Karpas-422 (cell line): Measurements from ENCODE around the gene LRRK1. TPM values are rescaled to one million over a fixed set of nuclear protein-coding genes. Genes with fewer than 3 reads are reported as not detected.

ENCODE experiments used
- DNase-seq: peaks from one replicate; pipeline ENCODE4 v3.0.0-alpha.2; 2015
- H2AFZ ChIP-seq: fragments of 200-600 bp; sonication (generic); 2 replicates; pipeline ENCODE4 v1.6.1; 2014; ENCODE audit warnings: antibody characterized with exemption, low read length, mixed read lengths
- H3K27ac ChIP-seq: fragments of 200-600 bp; sonication (generic); 2 replicates; pipeline ENCODE4 v1.5.1; 2014; ENCODE audit warnings: mild to moderate bottlenecking, low read length, moderate library complexity
- H3K27me3 ChIP-seq: fragments of 200-600 bp; sonication (generic); 2 replicates; pipeline ENCODE4 v1.6.1; 2014; ENCODE audit warnings: low read length, mixed read lengths
- H3K36me3 ChIP-seq: fragments of 200-600 bp; sonication (generic); 2 replicates; pipeline ENCODE4 v1.6.1; 2014; ENCODE audit warnings: low read length, mixed read lengths; ENCODE audit not compliant: insufficient read depth
- H3K4me1 ChIP-seq: fragments of 200-600 bp; sonication (generic); 2 replicates; pipeline ENCODE4 v1.6.1; 2014; ENCODE audit warnings: mild to moderate bottlenecking, low read length, mixed read lengths
- H3K4me2 ChIP-seq: fragments of 200-600 bp; sonication (generic); 2 replicates; pipeline ENCODE4 v1.6.1; 2014; ENCODE audit warnings: low read length, low read depth, mild to moderate bottlenecking; ENCODE audit not compliant: poor library complexity, severe bottlenecking
- H3K4me3 ChIP-seq: fragments of 200-600 bp; sonication (generic); 2 replicates; pipeline ENCODE4 v1.5.1; 2014; ENCODE audit warnings: mild to moderate bottlenecking, antibody characterized with exemption, low read length, mixed read lengths
- H3K79me2 ChIP-seq: fragments of 200-600 bp; sonication (generic); 2 replicates; pipeline ENCODE4 v1.6.1; 2014; ENCODE audit warnings: mild to moderate bottlenecking, low read length, mixed read lengths
- H3K9ac ChIP-seq: fragments of 200-600 bp; sonication (generic); 2 replicates; pipeline ENCODE4 v1.6.0; 2014; ENCODE audit warnings: low read length
- H3K9me2 ChIP-seq: fragments of 200-600 bp; sonication (generic), shearing (Covaris generic); replicated peaks from 2 replicates; pipeline ENCODE4 v1.6.0; 2014; ENCODE audit warnings: mild to moderate bottlenecking, low read length, moderate library complexity; ENCODE audit not compliant: insufficient read depth
- H3K9me3 ChIP-seq: fragments of 300-700, 200-600 bp; sonication (generic); 2 replicates; pipeline ENCODE4 v1.6.1; 2014; ENCODE audit warnings: low read length, mixed read lengths
- H4K20me1 ChIP-seq: fragments of 200-600 bp; sonication (generic); 2 replicates; pipeline ENCODE4 v1.6.1; 2014; ENCODE audit warnings: mild to moderate bottlenecking, antibody characterized with exemption, low read length, low read depth; ENCODE audit not compliant: insufficient read depth
- total RNA-seq: library from RNA; depleted of rRNA; stranded (reverse); fragments of >200 nt; shearing (Covaris generic); gene quantifications from 2 replicates; pipeline ENCODE4 v1.2.3, GENCODE V29; 2014; ENCODE audit warnings: low replicate concordance

LRRK1 gene
- total RNA-seq, 1 experiment from 2014 or later, result 46.6 TPM

GRCh38 chr15:101050623-101051290 is 131.6 kb downstream of the LRRK1 start:
- Histone ChIP-seq H3K4me3 (no peak overlapping the region), H3K27me3 (no peaks in the 10 kb centered on the region), H3K36me3 (peaks cover 61% of the 10 kb centered on the region; the same call in 1 of the 2 replicates), H3K9ac (no peak overlapping the region), H3K27ac (no peak overlapping the region), H3K9me3 (no peaks in the 10 kb centered on the region), H3K9me2 (no peaks in the 10 kb centered on the region), H4K20me1 (peaks cover 2% of the 10 kb centered on the region; the same call in 1 of the 2 replicates), H3K79me2 (no peaks in the 10 kb centered on the region), H3K4me1 (no peaks in the 10 kb centered on the region), H3K4me2 (no peak overlapping the region), H2AFZ (no peak overlapping the region)
- no peak for DNase-seq

GRCh38 chr15:101051291-101052030 is 132.3 kb downstream of the LRRK1 start:
- Histone ChIP-seq H3K9me2 (no peaks in the 10 kb centered on the region), H4K20me1 (0 out of 2 replicates have a peak, but pooled peaks cover 4% of the 10 kb centered on the region), H3K27ac (no peak overlapping the region), H3K9ac (no peak overlapping the region), H3K4me1 (peaks cover 3% of the 10 kb centered on the region; the same call in 1 of the 2 replicates), H3K36me3 (peaks cover 61% of the 10 kb centered on the region), H3K9me3 (no peaks in the 10 kb centered on the region), H2AFZ (no peak overlapping the region), H3K79me2 (no peaks in the 10 kb centered on the region), H3K4me3 (no peak overlapping the region), H3K27me3 (no peaks in the 10 kb centered on the region), H3K4me2 (no peak overlapping the region)
- DNase-seq, result no peak

GRCh38 chr15:101052031-101052620 is 133.0 kb downstream of the LRRK1 start:
- Histone ChIP-seq H3K79me2 (no peaks in the 10 kb centered on the region), H3K36me3 (peaks cover 61% of the 10 kb centered on the region), H3K9me3 (no peaks in the 10 kb centered on the region), H3K9ac (no peak overlapping the region), H3K4me2 (no peak overlapping the region), H3K27me3 (no peaks in the 10 kb centered on the region), H3K9me2 (no peaks in the 10 kb centered on the region), H3K4me1 (peaks cover 5% of the 10 kb centered on the region), H3K4me3 (no peak overlapping the region), H3K27ac (no peak overlapping the region), H4K20me1 (0 out of 2 replicates have a peak, but pooled peaks cover 4% of the 10 kb centered on the region), H2AFZ (no peak overlapping the region)
- no peak for DNase-seq

GRCh38 chr15:101052681-101053121 is 133.5 kb downstream of the LRRK1 start:
- Histone ChIP-seq H3K9me2 (no peaks in the 10 kb centered on the region), H3K4me2 (no peak overlapping the region), H3K79me2 (no peaks in the 10 kb centered on the region), H3K27ac (no peak overlapping the region), H3K27me3 (no peaks in the 10 kb centered on the region), H4K20me1 (0 out of 2 replicates have a peak, but pooled peaks cover 7% of the 10 kb centered on the region), H3K9ac (no peak overlapping the region), H3K9me3 (no peaks in the 10 kb centered on the region), H2AFZ (no peak overlapping the region), H3K36me3 (peaks cover 61% of the 10 kb centered on the region), H3K4me1 (peaks cover 9% of the 10 kb centered on the region), H3K4me3 (no peak overlapping the region)
- no peak for DNase-seq

- H3K27ac ChIP-seq, result no peak overlapping the region
- H3K9ac ChIP-seq, result no peak overlapping the region
- 0 out of 2 replicates have a peak, but pooled peaks cover 8% of the 10 kb centered on the region for H4K20me1 ChIP-seq
- H3K79me2 ChIP-seq, result no peaks in the 10 kb centered on the region
- no peak overlapping the region for H2AFZ ChIP-seq
- peaks cover 60% of the 10 kb centered on the region for H3K36me3 ChIP-seq
- no peaks in the 10 kb centered on the region for H3K9me3 ChIP-seq
- no peaks in the 10 kb centered on the region for H3K27me3 ChIP-seq
- peaks cover 14% of the 10 kb centered on the region for H3K4me1 ChIP-seq
- H3K9me2 ChIP-seq, result no peaks in the 10 kb centered on the region
- no peak overlapping the region for H3K4me3 ChIP-seq
- no peak overlapping the region for H3K4me2 ChIP-seq
- DNase-seq, result no peak
These were observed 134.1 kb downstream of the LRRK1 start for GRCh38 chr15:101053261-101053660.

- Histone ChIP-seq H3K9ac (no peak overlapping the region), H2AFZ (no peak overlapping the region), H4K20me1 (0 out of 2 replicates have a peak, but pooled peaks cover 8% of the 10 kb centered on the region), H3K9me3 (no peaks in the 10 kb centered on the region), H3K4me1 (peaks cover 17% of the 10 kb centered on the region), H3K79me2 (no peaks in the 10 kb centered on the region), H3K36me3 (peaks cover 56% of the 10 kb centered on the region), H3K27ac (no peak overlapping the region), H3K4me3 (no peak overlapping the region), H3K27me3 (no peaks in the 10 kb centered on the region), H3K4me2 (no peak overlapping the region), H3K9me2 (no peaks in the 10 kb centered on the region)
- no peak for DNase-seq
These were observed 135.0 kb downstream of the LRRK1 start for GRCh38 chr15:101054116-101054515.

GRCh38 chr15:101054991-101055390 is 135.8 kb downstream of the LRRK1 start:
- Histone ChIP-seq H3K27ac (no peak overlapping the region), H3K4me1 (peaks cover 25% of the 10 kb centered on the region), H2AFZ (no peak overlapping the region), H3K9me2 (no peaks in the 10 kb centered on the region), H3K79me2 (no peaks in the 10 kb centered on the region), H4K20me1 (0 out of 2 replicates have a peak, but pooled peaks cover 8% of the 10 kb centered on the region), H3K36me3 (peaks cover 57% of the 10 kb centered on the region), H3K4me2 (no peak overlapping the region), H3K27me3 (no peaks in the 10 kb centered on the region), H3K9ac (no peak overlapping the region), H3K9me3 (no peaks in the 10 kb centered on the region), H3K4me3 (no peak overlapping the region)
- DNase-seq, result no peak

GRCh38 chr15:101055411-101055810 is 136.3 kb downstream of the LRRK1 start:
- DNase-seq, result no peak
- no peaks in the 10 kb centered on the region for H3K27me3 ChIP-seq

More at GRCh38 chr15:101055411-101055810, 136.3 kb downstream of the LRRK1 start:
- Histone ChIP-seq H3K4me3 (no peak overlapping the region), H3K27ac (no peak overlapping the region), H3K36me3 (peaks cover 58% of the 10 kb centered on the region), H4K20me1 (0 out of 2 replicates have a peak, but pooled peaks cover 8% of the 10 kb centered on the region), H3K4me1 (peaks cover 30% of the 10 kb centered on the region), H3K79me2 (no peaks in the 10 kb centered on the region), H3K4me2 (no peak overlapping the region), H2AFZ (no peak overlapping the region), H3K9me3 (no peaks in the 10 kb centered on the region), H3K9me2 (no peaks in the 10 kb centered on the region), H3K9ac (no peak overlapping the region)
